Mucosa of rectum (tissue), 2 donors: ENCODE results near the gene SLC16A7.
"Not testable (repeated sequence)": the region's sequence is repeated elsewhere in the genome, so short reads cannot be mapped to it uniquely, and the experiment has no call there.

Experiments used
- H3K27ac ChIP-seq, 2 donors: one replicate each; pipeline ENCODE4 v1.7.0; 2013; ENCODE audit warnings: inconsistent platforms in 2 of 2, low read depth in 2 of 2, low read length in 2 of 2
- H3K27me3 ChIP-seq, 2 donors: one replicate each; pipeline ENCODE4 v1.7.0; 2013; ENCODE audit warnings: low read length in 2 of 2; ENCODE audit not compliant: control insufficient read depth in 2 of 2, insufficient read depth in 2 of 2
- H3K36me3 ChIP-seq, 2 donors: one replicate each; pipeline ENCODE4 v1.7.0; 2013; ENCODE audit warnings: low read length in 2 of 2; ENCODE audit not compliant: control insufficient read depth in 2 of 2, insufficient read depth in 2 of 2
- H3K4me1 ChIP-seq, 2 donors: one replicate each; pipeline ENCODE4 v1.7.0; 2013; ENCODE audit warnings: low read length in 2 of 2, mild to moderate bottlenecking in 1 of 2; ENCODE audit not compliant: control insufficient read depth in 2 of 2, insufficient read depth in 2 of 2
- H3K4me3 ChIP-seq, 2 donors: one replicate each; pipeline ENCODE4 v1.7.0; 2013; ENCODE audit warnings: low read length in 2 of 2
- H3K9ac ChIP-seq, 2 donors: one replicate each; pipeline ENCODE4 v1.7.0; 2013; ENCODE audit warnings: low read length in 2 of 2, low read depth in 1 of 2, mild to moderate bottlenecking in 1 of 2
- H3K9me3 ChIP-seq, 2 donors: one replicate each; pipeline ENCODE4 v1.7.0; 2013; ENCODE audit warnings: low read length in 2 of 2; ENCODE audit not compliant: control insufficient read depth in 2 of 2
- donor health status: healthy.
- donor health status: Normal muscosa, but diverticular disease.

SLC16A7 gene

DNA sequence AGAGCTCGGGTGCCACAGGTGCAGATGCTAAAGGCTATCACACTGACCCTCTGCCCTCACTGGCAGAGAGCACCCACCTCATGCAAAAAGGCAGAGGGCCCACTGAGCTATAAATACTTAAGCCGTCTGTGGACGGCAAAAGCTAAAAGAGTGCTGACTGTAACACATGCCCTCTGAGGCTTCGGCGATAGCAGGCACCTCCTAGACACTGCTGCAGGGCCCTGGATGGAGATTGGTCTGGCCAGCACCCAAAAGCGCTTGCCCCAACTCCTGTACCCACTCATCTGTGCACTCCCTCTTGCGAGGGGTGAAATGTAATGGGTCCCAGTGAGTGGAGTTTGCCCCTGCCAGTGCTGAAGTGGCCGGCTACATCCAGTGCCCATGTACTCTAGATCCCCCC lies 148.7 kb downstream of the SLC16A7 start:
- Histone ChIP-seq H3K4me1 (no peaks in the 10 kb centered on the region), H3K4me3 (no peak overlapping the region), H3K27ac (no peak overlapping the region), H3K9me3 (no peaks in the 10 kb centered on the region), H3K9ac (no peak overlapping the region), H3K36me3 (no peaks in the 10 kb centered on the region), H3K27me3 (no peaks in the 10 kb centered on the region)

- not testable (repeated sequence) for H3K27me3 ChIP-seq, H3K4me1 ChIP-seq, H3K36me3 ChIP-seq
Measured at GRCh38 chr12:59751091-59751490, 155.3 kb downstream of the SLC16A7 start.

GRCh38 chr12:59761542-59761941 lies 165.7 kb downstream of the SLC16A7 start:
- Histone ChIP-seq H3K27me3 (no peaks in the 10 kb centered on the region), H3K36me3 (no peaks in the 10 kb centered on the region), H3K4me1 (no peaks in the 10 kb centered on the region), H3K4me3 (no peak overlapping the region), H3K27ac (no peak overlapping the region), H3K9ac (no peak overlapping the region), H3K9me3 (no peaks in the 10 kb centered on the region)

More at GRCh38 chr12:59751091-59751490, 155.3 kb downstream of the SLC16A7 start:
- not testable (repeated sequence) for H3K27ac ChIP-seq, H3K4me3 ChIP-seq, H3K9ac ChIP-seq, H3K9me3 ChIP-seq

- no peaks in the 10 kb centered on the region for H3K27me3 ChIP-seq
- H3K4me3 ChIP-seq: no peak overlapping the region
- no peak overlapping the region for H3K27ac ChIP-seq
- no peaks in the 10 kb centered on the region for H3K4me1 ChIP-seq
- H3K36me3 ChIP-seq: no peaks in the 10 kb centered on the region
- no peaks in the 10 kb centered on the region for H3K9me3 ChIP-seq
- no peak overlapping the region for H3K9ac ChIP-seq
Measured at GRCh38 chr12:59763835-59764234, 168.0 kb downstream of the SLC16A7 start.

DNA sequence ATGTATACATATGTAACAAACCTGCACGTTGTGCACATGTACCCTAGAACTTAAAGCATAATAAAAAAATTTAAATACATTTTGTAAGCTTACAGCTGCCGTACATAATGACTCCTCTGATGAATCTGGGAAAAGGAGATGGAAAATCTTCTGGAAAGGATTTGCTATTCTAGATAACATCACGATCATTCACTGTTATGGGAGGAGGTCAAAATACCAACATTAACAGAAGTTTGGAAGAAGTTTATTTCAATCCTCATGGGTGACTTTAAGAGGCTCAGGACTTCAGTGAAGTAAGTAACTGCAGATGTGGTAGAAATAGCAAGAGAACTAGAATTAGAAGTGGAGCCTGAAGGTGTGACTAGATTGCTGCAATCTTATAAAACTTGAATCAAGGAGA lies 172.2 kb downstream of the SLC16A7 start:
- no peaks in the 10 kb centered on the region for H3K36me3 ChIP-seq
- no peak overlapping the region for H3K27ac ChIP-seq
- H3K9me3 ChIP-seq: no peaks in the 10 kb centered on the region
- no peak overlapping the region for H3K9ac ChIP-seq
- no peaks in the 10 kb centered on the region for H3K4me1 ChIP-seq
- H3K4me3 ChIP-seq: no peak overlapping the region
- H3K27me3 ChIP-seq: no peaks in the 10 kb centered on the region

DNA sequence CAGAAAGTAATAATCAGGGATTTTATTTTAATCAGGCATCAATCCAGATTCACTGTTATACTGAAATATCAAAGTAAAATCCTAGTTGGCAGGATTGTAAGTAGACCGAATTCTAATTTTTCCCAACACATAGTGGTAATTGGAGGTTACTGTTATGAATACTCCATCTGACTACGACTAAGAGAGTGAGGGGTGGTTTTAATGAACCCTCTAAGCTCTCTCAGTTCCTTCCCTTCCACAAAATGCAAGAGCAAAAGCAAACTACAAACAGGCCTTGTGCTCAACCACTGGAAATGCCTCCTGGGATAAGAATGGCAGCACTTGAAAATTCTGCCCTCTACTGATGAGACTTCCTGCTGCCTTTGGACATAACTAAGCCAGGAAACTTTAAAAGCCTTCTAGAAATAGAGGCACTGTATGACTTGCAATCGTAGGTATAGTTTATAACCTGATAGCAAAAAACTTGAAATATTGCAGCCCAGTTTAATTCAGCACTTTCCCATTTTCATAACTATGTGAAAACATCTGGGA lies 184.8 kb downstream of the SLC16A7 start:
- Histone ChIP-seq H3K9me3 (no peaks in the 10 kb centered on the region), H3K4me3 (no peak overlapping the region), H3K4me1 (no peaks in the 10 kb centered on the region), H3K27me3 (no peaks in the 10 kb centered on the region), H3K9ac (no peak overlapping the region), H3K36me3 (no peaks in the 10 kb centered on the region), H3K27ac (no peak overlapping the region)

- H3K9ac ChIP-seq: no peak overlapping the region
- no peaks in the 10 kb centered on the region for H3K4me1 ChIP-seq
- H3K27ac ChIP-seq: no peak overlapping the region
- no peaks in the 10 kb centered on the region for H3K9me3 ChIP-seq
- H3K4me3 ChIP-seq: no peak overlapping the region
- H3K27me3 ChIP-seq: no peaks in the 10 kb centered on the region
- no peaks in the 10 kb centered on the region for H3K36me3 ChIP-seq
Measured at GRCh38 chr12:59787610-59788009, 191.8 kb downstream of the SLC16A7 start.

- no peak overlapping the region for H3K4me3 ChIP-seq
- no peaks in the 10 kb centered on the region for H3K27me3 ChIP-seq
- H3K36me3 ChIP-seq: no peaks in the 10 kb centered on the region
- H3K9ac ChIP-seq: no peak overlapping the region
- H3K4me1 ChIP-seq: no peaks in the 10 kb centered on the region
- H3K27ac ChIP-seq: no peak overlapping the region
- H3K9me3 ChIP-seq: peaks cover 0 to 3% of the 10 kb centered on the region in 2 donors
Measured at GRCh38 chr12:59792647-59793046, 196.8 kb downstream of the SLC16A7 start.

DNA sequence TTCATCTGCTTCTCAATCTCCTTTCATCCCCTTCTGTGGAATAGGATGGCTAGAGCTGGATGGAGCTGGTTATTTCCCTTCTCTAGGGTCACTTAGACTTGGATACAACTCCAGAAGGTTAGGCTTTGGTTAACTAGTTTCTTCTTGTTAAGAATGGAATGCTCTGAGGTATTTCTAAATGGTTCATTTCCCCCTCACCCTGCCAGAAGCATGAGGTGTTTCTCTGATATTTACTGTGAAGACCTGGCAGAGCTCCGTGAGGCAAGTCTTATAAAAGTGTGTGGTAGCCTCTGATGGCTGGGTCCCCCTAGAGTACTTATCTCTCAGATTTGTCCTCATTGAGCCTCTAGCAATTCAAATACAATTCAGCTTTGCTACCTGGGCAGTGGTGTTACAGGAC lies 207.9 kb downstream of the SLC16A7 start:
- H3K27me3 ChIP-seq: no peaks in the 10 kb centered on the region
- H3K4me3 ChIP-seq: no peak overlapping the region
- H3K9me3 ChIP-seq: no peaks in the 10 kb centered on the region
- H3K27ac ChIP-seq: no peak overlapping the region
- no peak overlapping the region for H3K9ac ChIP-seq
- no peaks in the 10 kb centered on the region for H3K4me1 ChIP-seq
- H3K36me3 ChIP-seq: no peaks in the 10 kb centered on the region

- no peaks in the 10 kb centered on the region for H3K36me3 ChIP-seq
- no peaks in the 10 kb centered on the region for H3K4me1 ChIP-seq
- H3K27me3 ChIP-seq: no peaks in the 10 kb centered on the region
- no peak overlapping the region for H3K9ac ChIP-seq
- H3K27ac ChIP-seq: no peak overlapping the region
- no peak overlapping the region for H3K4me3 ChIP-seq
- H3K9me3 ChIP-seq: no peaks in the 10 kb centered on the region
Measured at GRCh38 chr12:59808317-59808910, 212.6 kb downstream of the SLC16A7 start.

GRCh38 chr12:59811991-59812390 lies 216.2 kb downstream of the SLC16A7 start:
- no peaks in the 10 kb centered on the region for H3K36me3 ChIP-seq

More at GRCh38 chr12:59811991-59812390, 216.2 kb downstream of the SLC16A7 start:
- Histone ChIP-seq H3K4me1 (no peaks in the 10 kb centered on the region), H3K27me3 (no peaks in the 10 kb centered on the region), H3K27ac (no peak overlapping the region), H3K9me3 (no peaks in the 10 kb centered on the region), H3K4me3 (no peak overlapping the region), H3K9ac (no peak overlapping the region)
